Endothelial cell of umbilical vein (primary cell): ENCODE data around the gene SPTSSA.

Source experiments
- EZH2 ChIP-seq: IDR thresholded peaks from 2 replicates; pipeline ENCODE4 v1.6.1; 2012; ENCODE audit warnings: borderline replicate concordance, low read depth, mild to moderate bottlenecking, moderate library complexity, low read length, inconsistent platforms; ENCODE audit not compliant: severe bottlenecking
- MYC ChIP-seq: IDR thresholded peaks from one replicate; pipeline ENCODE4 v1.6.1; 2011; ENCODE audit warnings: mild to moderate bottlenecking, low read depth, low read length
- POLR2A ChIP-seq: IDR thresholded peaks from 2 replicates; pipeline ENCODE4 v1.6.1; 2012; ENCODE audit warnings: low read depth, mild to moderate bottlenecking, control low read depth, low read length

- TF ChIP-seq EZH2 = no peak
- no peak for TF ChIP-seq MYC
- TF ChIP-seq POLR2A = no peak
These were observed 58.4 kb downstream of the SPTSSA start for GRCh38 chr14:34403646-34404045.
